Transverse colon (tissue), 4 donors: ENCODE results near the gene IDH3B.

ENCODE experiments used
- POLR2A ChIP-seq: fragments of 450-650 bp; IDR thresholded peaks from one replicate; pipeline ENCODE4 v1.6.1; 2016; ENCODE audit warnings: antibody characterized with exemption, mild to moderate bottlenecking, moderate library complexity
- POLR2AphosphoS5 ChIP-seq, 3 donors: sonication (generic); formaldehyde crosslinking; IDR thresholded peaks; one replicate each; pipeline ENCODE4 v1.6.1; 2016; ENCODE audit warnings: antibody characterized with exemption in 3 of 3
- TF ChIP-seq, protein P1 (sequence below), 5 experiments: fragments of 200-600 bp in 3 of 5; fragments of 450-650 bp in 2 of 5; sonication (generic) in 3 of 5; IDR thresholded peaks; 1 replicate in 2 of 5; 2 replicates in 3 of 5; pipeline ENCODE4 v1.5.1; 2016 to 2017; ENCODE audit warnings: antibody characterized with exemption in 5 of 5, inconsistent platforms in 3 of 5, mild to moderate bottlenecking in 2 of 5, moderate library complexity in 1 of 5

DNA sequence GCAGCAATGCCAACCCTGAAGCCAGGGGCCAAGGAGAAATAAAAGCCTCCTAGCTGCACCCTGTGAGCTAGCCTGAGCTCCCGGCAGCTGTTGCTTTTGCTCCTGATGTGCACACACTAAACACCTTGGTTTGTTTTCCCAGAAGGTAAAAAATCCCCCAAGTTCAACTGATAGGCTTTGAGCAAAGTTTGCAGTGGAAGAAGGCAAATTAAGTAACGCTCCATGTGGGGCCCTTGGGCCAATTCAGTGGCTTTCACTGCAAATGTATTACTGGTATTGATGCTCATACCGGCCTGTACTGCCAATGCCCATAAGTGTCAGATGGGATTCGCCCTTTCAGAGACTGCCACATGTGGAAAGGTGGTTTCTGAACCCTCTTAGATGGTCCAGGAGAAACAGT, 9.4 kb upstream of the IDH3B start:
- TF ChIP-seq POLR2AphosphoS5 (IDR thresholded peaks at IDR 0.05) (no peak), POLR2A (no peak)
- TF ChIP-seq, protein P1, sequence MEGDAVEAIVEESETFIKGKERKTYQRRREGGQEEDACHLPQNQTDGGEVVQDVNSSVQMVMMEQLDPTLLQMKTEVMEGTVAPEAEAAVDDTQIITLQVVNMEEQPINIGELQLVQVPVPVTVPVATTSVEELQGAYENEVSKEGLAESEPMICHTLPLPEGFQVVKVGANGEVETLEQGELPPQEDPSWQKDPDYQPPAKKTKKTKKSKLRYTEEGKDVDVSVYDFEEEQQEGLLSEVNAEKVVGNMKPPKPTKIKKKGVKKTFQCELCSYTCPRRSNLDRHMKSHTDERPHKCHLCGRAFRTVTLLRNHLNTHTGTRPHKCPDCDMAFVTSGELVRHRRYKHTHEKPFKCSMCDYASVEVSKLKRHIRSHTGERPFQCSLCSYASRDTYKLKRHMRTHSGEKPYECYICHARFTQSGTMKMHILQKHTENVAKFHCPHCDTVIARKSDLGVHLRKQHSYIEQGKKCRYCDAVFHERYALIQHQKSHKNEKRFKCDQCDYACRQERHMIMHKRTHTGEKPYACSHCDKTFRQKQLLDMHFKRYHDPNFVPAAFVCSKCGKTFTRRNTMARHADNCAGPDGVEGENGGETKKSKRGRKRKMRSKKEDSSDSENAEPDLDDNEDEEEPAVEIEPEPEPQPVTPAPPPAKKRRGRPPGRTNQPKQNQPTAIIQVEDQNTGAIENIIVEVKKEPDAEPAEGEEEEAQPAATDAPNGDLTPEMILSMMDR (IDR thresholded peaks at IDR 0.05), result no peak
